Effector memory CD4-positive, alpha-beta T cell (primary cell): Measurements from ENCODE around the gene NOS3.

ENCODE experiments used
- DNase-seq, 3 donors: peaks; one replicate each; pipeline ENCODE4 v3.0.0-alpha.2; 2020
- H3K27ac ChIP-seq: 2 replicates; pipeline ENCODE4 v1.7.0; 2013; ENCODE audit warnings: mild to moderate bottlenecking, low read length, moderate library complexity; ENCODE audit not compliant: insufficient read depth, poor library complexity, severe bottlenecking
- H3K27me3 ChIP-seq: replicated peaks from 2 replicates; pipeline ENCODE4 v1.7.0; 2013; ENCODE audit warnings: mild to moderate bottlenecking, low read length; ENCODE audit not compliant: insufficient read depth, control insufficient read depth, poor library complexity, severe bottlenecking
- H3K36me3 ChIP-seq: 2 replicates; pipeline ENCODE4 v1.7.0; 2013; ENCODE audit warnings: mild to moderate bottlenecking, low read length, moderate library complexity; ENCODE audit not compliant: control insufficient read depth, insufficient read depth
- H3K4me1 ChIP-seq: 2 replicates; pipeline ENCODE4 v1.7.0; 2013; ENCODE audit warnings: low read length, mild to moderate bottlenecking; ENCODE audit not compliant: control insufficient read depth, insufficient read depth, poor library complexity, severe bottlenecking
- H3K4me3 ChIP-seq: 2 replicates; pipeline ENCODE4 v1.7.0; 2013; ENCODE audit warnings: low read length, low read depth, mild to moderate bottlenecking; ENCODE audit not compliant: insufficient read depth, poor library complexity, severe bottlenecking
- H3K9me3 ChIP-seq: 2 replicates; pipeline ENCODE4 v1.7.0; 2013; ENCODE audit warnings: mild to moderate bottlenecking, low read length, moderate library complexity; ENCODE audit not compliant: control insufficient read depth
- total RNA-seq, 3 donors: gene quantifications; one replicate each; lab custom pipeline; 2026; lab: John Stamatoyannopoulos, UW

The NOS3 gene
- 11.0 to 15.9 (median 13.6) reads per million in 3 donors for total RNA-seq

GRCh38 chr7:150990416-150991186 lies at the start of gene NOS3:
Gene NOS3, plus strand, starts transcription at chr7:150991017. Its CDS starts 2,787 bp downstream, at chr7:150993804.
- Histone ChIP-seq H3K4me3 (no peak within 1 kb of the TSS), H3K27ac (no peak within 1 kb of the TSS), H3K4me1 (peaks cover 41% of the 10 kb centered on the region), H3K36me3 (no peaks in the 10 kb centered on the region), H3K27me3 (no peaks in the 10 kb centered on the region), H3K9me3 (peaks cover 10% of the 10 kb centered on the region)
- DNase-seq = no peak

GRCh38 chr7:150941351-150942000 lies 49.3 kb upstream of the NOS3 start:
- Histone ChIP-seq H3K4me3 (no peak overlapping the region), H3K4me1 (peaks cover 33% of the 10 kb centered on the region), H3K36me3 (no peaks in the 10 kb centered on the region), H3K27me3 (no peaks in the 10 kb centered on the region), H3K27ac (no peak overlapping the region), H3K9me3 (no peaks in the 10 kb centered on the region)
- DNase-seq = no peak

GRCh38 chr7:150942001-150942590 lies 48.7 kb upstream of the NOS3 start:
- Histone ChIP-seq H3K27ac (no peak overlapping the region), H3K27me3 (no peaks in the 10 kb centered on the region), H3K9me3 (no peaks in the 10 kb centered on the region), H3K4me3 (no peak overlapping the region), H3K4me1 (peaks cover 33% of the 10 kb centered on the region), H3K36me3 (no peaks in the 10 kb centered on the region)
- peak in 2 of 3 donors; percentile 12 to 31 for DNase-seq

- Histone ChIP-seq H3K36me3 (no peaks in the 10 kb centered on the region), H3K27me3 (no peaks in the 10 kb centered on the region)
Measured at GRCh38 chr7:150942591-150943452, 48.0 kb upstream of the NOS3 start.

GRCh38 chr7:150943453-150943814 lies 47.4 kb upstream of the NOS3 start:
- H3K36me3 ChIP-seq = no peaks in the 10 kb centered on the region
- peaks cover 23% of the 10 kb centered on the region for H3K4me1 ChIP-seq
- H3K9me3 ChIP-seq = no peaks in the 10 kb centered on the region
- no peak overlapping the region for H3K27ac ChIP-seq
- no peaks in the 10 kb centered on the region for H3K27me3 ChIP-seq
- DNase-seq = no peak
- H3K4me3 ChIP-seq = no peak overlapping the region

More at GRCh38 chr7:150942591-150943452, 48.0 kb upstream of the NOS3 start:
- H3K4me3 ChIP-seq = no peak overlapping the region
- peaks cover 28% of the 10 kb centered on the region for H3K4me1 ChIP-seq
- H3K9me3 ChIP-seq = no peaks in the 10 kb centered on the region
- DNase-seq = no peak
- H3K27ac ChIP-seq = no peak overlapping the region

- H3K4me3 ChIP-seq = no peak overlapping the region
- H3K27me3 ChIP-seq = no peaks in the 10 kb centered on the region
- H3K36me3 ChIP-seq = no peaks in the 10 kb centered on the region
- DNase-seq = no peak
- H3K9me3 ChIP-seq = no peaks in the 10 kb centered on the region
- peaks cover 14% of the 10 kb centered on the region for H3K4me1 ChIP-seq
- no peak overlapping the region for H3K27ac ChIP-seq
Measured at GRCh38 chr7:150944066-150945042, 46.5 kb upstream of the NOS3 start.

- Histone ChIP-seq H3K4me3 (no peak overlapping the region), H3K36me3 (no peaks in the 10 kb centered on the region), H3K27ac (no peak overlapping the region), H3K27me3 (no peaks in the 10 kb centered on the region), H3K9me3 (no peaks in the 10 kb centered on the region), H3K4me1 (peaks cover 14% of the 10 kb centered on the region)
- no peak for DNase-seq
Measured at GRCh38 chr7:150945171-150945852, 45.5 kb upstream of the NOS3 start.

- Histone ChIP-seq H3K4me3 (no peak overlapping the region), H3K36me3 (no peaks in the 10 kb centered on the region), H3K4me1 (peaks cover 14% of the 10 kb centered on the region), H3K9me3 (no peaks in the 10 kb centered on the region), H3K27me3 (no peaks in the 10 kb centered on the region), H3K27ac (no peak overlapping the region)
- DNase-seq = no peak
Measured at GRCh38 chr7:150945853-150946420, 44.9 kb upstream of the NOS3 start.
